ENCODE results near the gene HOXB9.

- TF ChIP-seq CTCF (IDR thresholded peaks at IDR 0.05) (no peak), POLR2A (IDR thresholded peaks at IDR 0.05) (no peak)
Measured at GRCh38 chr17:48642843-48643696, 16.9 kb upstream of the HOXB9 start.

Data from testis (tissue), 2 donors.